ENCODE data around the gene FAM3A. TPM values are rescaled to one million over a fixed set of nuclear protein-coding genes. Genes with fewer than 3 reads are reported as not detected.

Gene FAM3A
- total RNA-seq, 2 donors from 2014 or later, result 23.6 to 24.3 TPM

- Histone ChIP-seq H3K27me3 (ENCODE audit: control insufficient read depth, insufficient read depth, low read length, poor library complexity, severe bottlenecking) (no peaks in the 10 kb centered on the region), H3K4me1 (ENCODE audit: control insufficient read depth, insufficient read depth, low read length) (no peaks in the 10 kb centered on the region), H3K9ac (ENCODE audit: extremely low read depth, low read length, poor library complexity, severe bottlenecking) (peak overlapping the region; percentile 27), H3K4me3 (ENCODE audit: low read length) (no peak overlapping the region), H3K9me3 (ENCODE audit: control insufficient read depth, low read length) (no peaks in the 10 kb centered on the region), H3K36me3 (ENCODE audit: control insufficient read depth, insufficient read depth, low read length) (no peaks in the 10 kb centered on the region), H3K27ac (ENCODE audit: low read depth, low read length) (no peak overlapping the region)
- Mint-ChIP-seq H3K9me3 (peaks cover 59% of the 10 kb centered on the region), H3K27me3 (ENCODE audit: insufficient read depth) (peaks cover 14% of the 10 kb centered on the region), H3K27ac (peak overlapping the region; percentile 80), H3K36me3 (ENCODE audit: low read depth) (peaks cover 8% of the 10 kb centered on the region), H3K4me1 (peaks cover 2% of the 10 kb centered on the region), H3K4me3 (peak overlapping the region; percentile 46)
- WGBS, 2 experiments (ENCODE audit: insufficient coverage in 1 of 2, insufficient read length in 1 of 2), result 20% methylated on average over 10 of the region's 15 CpGs; no CpG with 5 or more reads in 1 of the 2 experiments
- TF ChIP-seq, protein P1, sequence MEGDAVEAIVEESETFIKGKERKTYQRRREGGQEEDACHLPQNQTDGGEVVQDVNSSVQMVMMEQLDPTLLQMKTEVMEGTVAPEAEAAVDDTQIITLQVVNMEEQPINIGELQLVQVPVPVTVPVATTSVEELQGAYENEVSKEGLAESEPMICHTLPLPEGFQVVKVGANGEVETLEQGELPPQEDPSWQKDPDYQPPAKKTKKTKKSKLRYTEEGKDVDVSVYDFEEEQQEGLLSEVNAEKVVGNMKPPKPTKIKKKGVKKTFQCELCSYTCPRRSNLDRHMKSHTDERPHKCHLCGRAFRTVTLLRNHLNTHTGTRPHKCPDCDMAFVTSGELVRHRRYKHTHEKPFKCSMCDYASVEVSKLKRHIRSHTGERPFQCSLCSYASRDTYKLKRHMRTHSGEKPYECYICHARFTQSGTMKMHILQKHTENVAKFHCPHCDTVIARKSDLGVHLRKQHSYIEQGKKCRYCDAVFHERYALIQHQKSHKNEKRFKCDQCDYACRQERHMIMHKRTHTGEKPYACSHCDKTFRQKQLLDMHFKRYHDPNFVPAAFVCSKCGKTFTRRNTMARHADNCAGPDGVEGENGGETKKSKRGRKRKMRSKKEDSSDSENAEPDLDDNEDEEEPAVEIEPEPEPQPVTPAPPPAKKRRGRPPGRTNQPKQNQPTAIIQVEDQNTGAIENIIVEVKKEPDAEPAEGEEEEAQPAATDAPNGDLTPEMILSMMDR (conservative IDR thresholded peaks at IDR 0.05), result peak; percentile 65
- DNase-seq, result peak; percentile 88
Measured at GRCh38 chrX:154526901-154527675, 11.1 kb upstream of the FAM3A start.

DNA sequence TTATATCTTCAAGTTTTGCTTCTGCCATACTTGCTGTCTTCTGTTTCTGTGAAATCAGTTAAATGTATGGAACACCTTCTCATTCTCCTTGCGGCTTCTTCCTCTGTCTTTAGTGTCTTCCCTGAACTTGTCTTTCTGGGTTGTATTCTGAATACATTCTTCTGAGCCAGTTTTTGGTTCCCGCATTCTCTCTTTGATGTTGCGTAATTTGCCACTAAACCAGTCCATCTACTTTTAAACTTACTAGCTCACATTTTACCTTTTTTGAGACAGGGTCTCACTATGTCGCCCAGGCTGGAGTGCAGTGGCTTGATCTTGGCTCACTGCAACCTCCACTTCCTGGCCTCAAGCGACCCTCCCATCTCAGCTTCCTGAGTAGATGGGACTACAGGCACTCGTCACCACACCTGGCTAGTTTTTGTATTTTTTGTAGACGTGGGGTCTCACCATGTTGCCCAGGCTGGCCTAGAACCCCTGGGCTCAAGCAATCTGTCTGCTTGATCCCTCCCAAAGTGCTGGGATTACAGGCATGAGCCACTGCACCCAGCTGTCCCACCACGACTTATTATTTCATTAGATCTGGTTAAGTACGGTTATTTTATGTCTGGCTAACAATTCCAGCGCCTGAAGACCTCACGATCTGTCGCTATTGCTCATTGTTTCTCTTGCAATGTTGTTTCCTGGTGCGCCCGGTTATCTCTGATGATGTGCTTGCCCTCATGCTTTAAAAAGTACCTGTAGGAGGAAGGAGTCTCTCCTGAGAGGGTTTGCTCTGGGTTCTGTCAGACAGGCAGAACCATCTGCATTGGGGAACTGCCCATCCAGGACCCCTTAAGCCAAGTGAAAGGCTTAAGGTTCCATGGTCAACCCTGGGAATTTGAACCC is 9.8 kb upstream of the FAM3A start:
- TF ChIP-seq, protein P1 (conservative IDR thresholded peaks at IDR 0.05), result no peak
- no peak for DNase-seq
- Histone ChIP-seq H3K4me1 (ENCODE audit: control insufficient read depth, insufficient read depth, low read length) (no peaks in the 10 kb centered on the region), H3K9me3 (ENCODE audit: control insufficient read depth, low read length) (no peaks in the 10 kb centered on the region), H3K9ac (ENCODE audit: extremely low read depth, low read length, poor library complexity, severe bottlenecking) (no peak overlapping the region), H3K36me3 (ENCODE audit: control insufficient read depth, insufficient read depth, low read length) (no peaks in the 10 kb centered on the region), H3K4me3 (ENCODE audit: low read length) (no peak overlapping the region), H3K27ac (ENCODE audit: low read depth, low read length) (no peak overlapping the region), H3K27me3 (ENCODE audit: control insufficient read depth, insufficient read depth, low read length, poor library complexity, severe bottlenecking) (no peaks in the 10 kb centered on the region)
- H3K4me3 Mint-ChIP-seq, result no peak overlapping the region
- H3K27ac Mint-ChIP-seq, result no peak overlapping the region
- peaks cover 53% of the 10 kb centered on the region for H3K9me3 Mint-ChIP-seq
- peaks cover 4% of the 10 kb centered on the region for H3K36me3 Mint-ChIP-seq (ENCODE audit: low read depth)
- H3K27me3 Mint-ChIP-seq (ENCODE audit: insufficient read depth), result peaks cover 14% of the 10 kb centered on the region
- WGBS, 2 experiments (ENCODE audit: insufficient coverage in 1 of 2, insufficient read length in 1 of 2), result 96 to 97% methylated on average over 5 to 14 of the region's 14 CpGs
- peaks cover 2% of the 10 kb centered on the region for H3K4me1 Mint-ChIP-seq

GRCh38 chrX:154519389-154519788 is 3.4 kb upstream of the FAM3A start:
- Mint-ChIP-seq H3K27ac (no peak overlapping the region), H3K9me3 (peaks cover 43% of the 10 kb centered on the region), H3K4me1 (peaks cover 11% of the 10 kb centered on the region), H3K27me3 (ENCODE audit: insufficient read depth) (peaks cover 4% of the 10 kb centered on the region), H3K36me3 (ENCODE audit: low read depth) (peaks cover 5% of the 10 kb centered on the region), H3K4me3 (no peak overlapping the region)
- Histone ChIP-seq H3K4me3 (ENCODE audit: low read length) (no peak overlapping the region), H3K9ac (ENCODE audit: extremely low read depth, low read length, poor library complexity, severe bottlenecking) (no peak overlapping the region), H3K27me3 (ENCODE audit: control insufficient read depth, insufficient read depth, low read length, poor library complexity, severe bottlenecking) (no peaks in the 10 kb centered on the region), H3K4me1 (ENCODE audit: control insufficient read depth, insufficient read depth, low read length) (no peaks in the 10 kb centered on the region), H3K27ac (ENCODE audit: low read depth, low read length) (no peak overlapping the region), H3K9me3 (ENCODE audit: control insufficient read depth, low read length) (no peaks in the 10 kb centered on the region), H3K36me3 (ENCODE audit: control insufficient read depth, insufficient read depth, low read length) (no peaks in the 10 kb centered on the region)
- TF ChIP-seq, protein P1 (conservative IDR thresholded peaks at IDR 0.05), result no peak
- 95% methylated on average over 7 of the region's 8 CpGs; no CpG with 5 or more reads in 1 of the 2 experiments for WGBS, 2 experiments (ENCODE audit: insufficient coverage in 1 of 2, insufficient read length in 1 of 2)
- no peak for DNase-seq
